Stimulated activated CD4-positive, alpha-beta T cell treated with anti-CD3 and anti-CD28 coated beads, Interleukin-4, amount 100 ng/mL, for 4 hours (primary cell): ENCODE results near the gene TNNI2.
"Not testable (repeated sequence)": the region's sequence is repeated elsewhere in the genome, so short reads cannot be mapped to it uniquely, and the experiment has no call there.

Experiments
- DNase-seq, 2 experiments: peaks; one replicate each; pipeline ENCODE4 v3.0.0-alpha.2; 2020

TNNI2 gene

DNA sequence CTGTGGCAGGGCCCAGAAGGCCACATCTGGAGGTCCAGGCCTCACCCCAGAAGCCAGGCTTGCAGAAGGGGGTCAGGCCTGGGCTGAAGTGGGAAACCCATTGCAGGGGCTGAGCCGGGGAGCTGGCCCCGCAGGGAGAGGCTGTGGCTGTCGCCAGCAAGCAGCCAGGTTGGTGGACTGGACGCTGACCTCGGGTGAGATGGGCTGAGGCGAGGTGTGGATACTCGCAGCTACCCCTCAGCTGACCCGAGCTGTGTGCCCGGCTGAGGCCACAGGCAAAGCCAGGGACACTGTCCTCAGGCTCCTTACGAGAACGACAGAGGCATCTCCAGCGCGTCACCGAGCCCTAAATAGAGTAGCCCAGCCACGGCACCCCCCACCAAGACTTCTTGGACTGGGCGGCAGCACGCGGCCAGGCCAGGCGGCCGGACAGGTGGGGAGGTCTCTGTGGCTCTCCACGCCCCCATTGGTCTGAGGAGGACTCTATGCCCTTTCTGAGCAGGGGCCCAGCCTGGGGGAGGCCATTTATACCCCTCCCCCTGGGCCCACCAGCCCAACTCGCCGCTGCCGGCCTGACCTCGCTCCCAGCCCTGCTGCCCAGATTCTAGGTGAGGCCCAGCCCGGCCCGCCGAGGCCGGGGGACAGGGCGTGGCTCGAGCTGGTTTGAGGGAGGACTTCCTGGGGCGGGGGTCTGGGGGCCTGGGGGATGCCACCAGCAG lies at the start of gene TNNI2:
TSS of gene TNNI2 (plus strand) at position 556 of the 719 bp plus-strand sequence. CDS start 716 bp downstream, outside the sequence.
- no peak for DNase-seq

DNA sequence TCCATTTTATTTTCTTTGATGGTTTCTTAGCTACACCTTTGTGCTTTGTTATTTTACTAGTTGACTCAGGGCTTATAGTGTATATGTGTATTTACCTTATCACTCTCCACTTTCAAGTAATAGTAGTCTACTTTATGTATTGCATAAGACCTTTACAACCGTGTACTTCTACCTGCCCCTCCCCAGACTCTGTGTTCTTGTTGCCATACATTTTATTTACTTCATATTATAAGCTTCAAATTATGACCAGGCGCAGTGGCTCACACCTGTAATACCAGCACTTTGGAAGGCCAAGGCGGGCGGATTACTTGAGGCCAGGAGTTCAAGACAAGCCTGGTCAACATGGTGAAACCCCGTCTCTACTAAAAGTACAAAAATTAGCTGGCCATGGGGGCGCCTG lies 46.9 kb upstream of the TNNI2 start:
- DNase-seq: no peak

DNA sequence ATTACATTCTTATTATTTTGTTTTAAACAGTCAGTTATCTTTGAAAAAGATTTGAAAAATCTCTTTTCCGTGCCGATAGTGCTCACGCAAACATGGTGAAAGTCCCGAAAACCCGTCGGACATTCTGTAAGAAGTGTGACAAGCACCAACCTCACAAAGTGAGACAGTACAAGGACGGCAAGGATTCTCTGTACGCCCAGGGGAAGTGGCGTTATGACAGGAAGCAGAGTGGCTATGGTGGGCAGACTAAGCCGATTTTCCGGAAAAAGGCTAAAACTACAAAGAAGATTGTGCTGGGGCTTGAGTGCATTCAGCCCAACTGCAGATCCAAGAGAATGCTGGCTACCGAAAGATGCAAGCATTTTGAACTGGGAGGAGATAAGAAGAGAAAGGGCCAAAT lies 46.3 kb upstream of the TNNI2 start:
- no peak for DNase-seq

DNA sequence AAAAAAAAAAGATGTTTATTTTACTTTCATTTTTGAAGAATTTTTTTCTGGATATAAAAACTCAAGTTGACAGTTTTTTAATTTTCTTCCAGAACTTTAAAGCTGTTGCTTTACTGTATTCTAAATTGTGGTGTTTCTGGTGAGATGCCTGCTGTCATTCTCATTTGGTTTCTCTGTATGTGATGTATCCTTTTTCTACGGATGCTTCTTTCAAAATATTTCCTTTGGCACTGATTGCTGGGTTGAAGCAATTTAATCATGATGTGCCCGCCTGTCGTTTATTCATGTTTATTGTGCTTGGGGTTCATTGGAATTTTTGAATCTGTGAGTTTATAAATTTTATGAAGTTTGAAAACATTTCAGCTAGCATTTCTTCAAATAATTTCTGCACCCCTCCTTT lies 45.7 kb upstream of the TNNI2 start:
- no peak for DNase-seq

DNA sequence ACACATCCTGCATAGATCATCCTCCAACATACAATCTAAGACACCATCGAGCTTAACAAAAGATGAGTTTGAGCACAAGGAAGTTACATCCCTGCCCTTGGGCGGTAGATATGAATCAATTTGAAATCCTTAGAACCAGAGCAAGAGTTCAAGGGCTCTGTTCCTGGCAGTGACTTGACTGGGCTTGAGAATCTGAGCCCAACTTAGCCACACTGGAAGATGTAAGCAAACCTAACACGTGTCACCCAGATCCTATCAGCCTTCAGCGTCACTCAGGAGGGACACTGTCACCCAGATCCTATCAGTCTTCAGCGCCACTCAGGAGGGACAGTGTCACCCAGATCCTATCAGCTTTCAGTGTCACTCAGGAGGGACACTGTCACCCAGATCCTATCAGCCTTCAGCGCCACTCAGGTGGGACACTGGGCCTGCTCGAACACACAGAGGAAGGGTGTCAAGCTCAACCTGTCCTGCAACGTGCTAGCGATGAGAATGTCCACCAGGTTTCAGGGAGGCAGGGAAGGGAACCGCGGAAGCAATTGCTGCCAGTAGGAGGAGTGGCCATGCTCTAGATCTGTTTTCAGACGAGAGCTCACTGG lies 42.3 kb upstream of the TNNI2 start:
- DNase-seq: no peak

DNA sequence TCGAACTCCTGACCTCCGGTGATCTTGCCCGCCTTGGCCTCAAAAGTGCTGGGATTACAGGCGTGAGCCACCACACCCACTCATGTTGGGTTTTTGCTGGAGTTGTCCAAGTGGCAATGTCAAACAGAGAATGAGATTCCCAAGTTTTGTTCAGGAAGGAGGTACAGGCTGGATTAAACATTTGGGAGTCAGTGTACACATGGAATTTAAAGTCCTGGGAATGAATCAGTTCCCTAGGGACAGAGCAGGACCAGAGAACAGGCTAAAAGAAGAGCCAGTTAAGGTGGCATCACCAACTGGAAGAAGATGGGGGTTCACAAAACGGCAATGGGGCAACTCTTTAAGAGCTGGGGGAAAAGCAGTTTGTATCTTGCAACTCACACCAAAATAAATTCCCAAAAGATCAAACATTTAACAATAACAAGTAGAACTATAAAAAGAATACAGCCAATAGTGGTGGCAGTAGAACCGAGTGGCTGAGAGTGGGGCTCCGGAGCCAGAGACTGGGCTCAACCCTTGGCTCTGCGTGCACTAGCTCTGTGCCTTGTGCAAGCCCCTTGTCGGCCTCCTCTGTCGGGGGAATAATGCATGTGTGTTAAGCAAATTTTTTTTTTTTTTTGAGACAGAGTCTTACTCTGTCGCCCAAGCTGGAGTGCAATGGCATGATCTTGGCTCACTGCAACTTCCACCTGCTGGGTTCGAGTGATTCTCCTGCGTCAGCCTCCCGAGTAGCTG lies 41.2 kb upstream of the TNNI2 start:
- DNase-seq: no peak

DNA sequence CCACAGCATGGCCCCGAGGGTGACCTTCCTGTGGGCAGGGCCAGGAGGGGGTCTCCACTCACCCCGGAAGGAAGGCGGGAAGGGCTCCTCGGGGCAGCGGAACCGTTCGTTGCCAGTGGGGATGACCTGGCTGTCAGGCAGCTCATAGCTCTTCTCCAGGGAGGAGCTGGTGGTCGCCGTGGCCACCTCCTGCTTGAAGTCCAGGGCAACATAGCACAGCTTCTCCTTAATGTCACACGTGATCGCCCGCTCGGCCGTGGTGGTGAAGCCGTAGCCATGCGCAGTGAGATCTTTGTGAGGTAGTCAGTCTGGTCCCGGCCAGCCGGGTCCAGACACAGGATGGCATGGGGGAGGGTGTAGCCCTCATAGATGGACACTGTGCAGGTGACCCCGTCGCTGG lies 35.5 kb upstream of the TNNI2 start:
- DNase-seq: no peak

DNA sequence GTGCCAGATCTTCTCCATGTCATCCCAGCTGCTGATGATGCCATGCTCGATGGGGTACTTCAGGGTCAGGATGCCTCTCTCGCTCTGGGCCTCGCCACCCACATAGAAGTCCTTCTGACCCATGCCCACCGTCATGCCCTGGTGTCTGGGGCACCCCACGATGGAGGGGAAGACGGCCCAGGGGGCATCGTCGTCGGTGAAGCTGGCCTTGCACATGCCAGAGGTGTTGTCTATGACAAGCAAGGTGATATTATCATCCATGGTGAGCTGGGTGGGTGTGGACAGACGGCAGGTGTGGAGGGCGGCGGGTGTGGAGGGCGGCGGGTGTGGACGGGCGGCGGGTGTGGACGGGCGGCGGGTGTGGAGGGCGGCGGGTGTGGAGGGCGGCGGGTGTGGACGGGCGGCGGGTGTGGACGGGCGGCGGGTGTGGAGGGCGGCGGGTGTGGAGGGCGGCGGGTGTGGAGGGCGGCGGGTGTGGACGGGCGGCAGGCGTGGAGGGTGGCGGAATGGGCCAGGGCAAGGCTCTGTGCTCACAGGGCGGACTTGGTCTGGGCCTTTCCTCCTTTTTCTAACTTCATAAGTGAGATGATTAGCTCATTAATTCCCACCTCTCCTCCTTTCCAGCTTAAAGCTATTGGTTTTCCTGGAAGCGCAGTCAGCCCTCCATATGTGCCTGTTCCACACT lies 34.8 kb upstream of the TNNI2 start:
- not testable (repeated sequence) for DNase-seq

DNA sequence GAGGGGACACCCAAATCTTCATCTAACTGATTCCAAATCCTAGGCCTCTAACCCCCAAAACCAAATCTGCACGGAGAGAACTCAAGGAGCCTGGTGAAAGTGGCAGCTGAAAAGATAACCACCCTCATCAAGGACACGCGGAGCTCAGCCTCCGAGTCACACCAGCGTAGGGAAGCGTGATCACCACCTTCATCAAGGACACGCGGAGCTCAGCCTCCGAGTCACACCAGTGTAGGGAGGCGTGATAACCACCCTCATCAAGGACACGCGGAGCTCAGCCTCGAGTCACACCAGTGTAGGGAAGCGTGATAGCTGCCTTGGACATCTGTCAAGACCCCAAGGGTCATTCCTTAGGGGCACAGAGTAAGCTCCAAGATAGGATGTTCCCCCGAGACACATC lies 33.3 kb upstream of the TNNI2 start:
- no peak for DNase-seq

DNA sequence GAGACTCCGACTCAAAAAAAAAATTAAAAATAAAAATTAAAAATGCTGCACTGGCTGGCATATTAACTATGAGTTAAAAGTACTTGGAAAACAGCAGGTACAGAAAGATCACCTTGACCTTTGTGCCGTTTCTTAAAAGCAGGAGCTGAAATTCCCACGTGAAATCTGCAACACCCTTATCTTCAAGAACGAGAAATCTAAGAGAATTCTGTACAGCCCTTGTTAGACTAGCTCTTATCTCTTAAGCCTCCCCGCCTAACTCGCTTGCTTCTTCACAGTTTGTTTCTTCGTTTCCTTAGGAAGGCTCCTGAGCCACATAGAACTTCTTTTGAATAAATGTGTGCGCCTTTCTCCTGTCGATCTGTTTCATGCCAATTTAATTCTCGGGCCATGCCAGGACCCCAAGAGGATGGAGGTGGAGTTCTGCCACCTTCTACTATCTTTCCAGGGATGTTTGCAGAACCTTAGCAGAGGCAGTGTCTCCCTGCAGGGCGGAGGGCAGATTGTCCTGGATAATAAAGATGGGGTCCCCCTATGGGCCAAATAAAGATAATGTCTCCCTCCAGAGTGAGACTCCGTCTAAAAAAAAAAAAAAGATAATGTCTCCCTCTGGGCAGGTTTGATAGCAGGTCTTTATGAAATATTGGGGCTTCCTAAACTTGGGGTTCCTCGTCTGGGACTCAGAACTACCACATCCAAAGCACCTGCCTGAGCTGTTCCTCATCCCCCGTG lies 31.4 kb upstream of the TNNI2 start:
- no peak for DNase-seq

DNA sequence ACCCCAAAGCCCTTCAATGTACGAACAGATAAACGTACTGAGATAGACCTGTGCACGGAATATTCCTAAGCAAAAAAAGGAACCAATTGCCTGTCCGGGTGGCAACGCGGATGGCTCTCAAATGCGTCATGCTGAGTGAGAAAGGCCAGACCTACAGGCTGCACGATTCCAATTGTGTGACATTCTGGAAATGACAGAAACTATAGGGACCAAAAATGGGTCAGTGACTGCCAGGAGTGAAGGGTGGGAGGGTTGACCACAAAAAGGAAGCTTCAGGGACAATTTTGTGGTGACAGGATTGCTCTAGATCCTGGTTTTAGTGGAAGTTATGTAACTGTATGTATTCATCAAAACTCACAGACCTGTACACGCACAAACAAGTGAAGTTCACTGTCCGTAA lies 28.0 kb upstream of the TNNI2 start:
- no peak for DNase-seq

DNA sequence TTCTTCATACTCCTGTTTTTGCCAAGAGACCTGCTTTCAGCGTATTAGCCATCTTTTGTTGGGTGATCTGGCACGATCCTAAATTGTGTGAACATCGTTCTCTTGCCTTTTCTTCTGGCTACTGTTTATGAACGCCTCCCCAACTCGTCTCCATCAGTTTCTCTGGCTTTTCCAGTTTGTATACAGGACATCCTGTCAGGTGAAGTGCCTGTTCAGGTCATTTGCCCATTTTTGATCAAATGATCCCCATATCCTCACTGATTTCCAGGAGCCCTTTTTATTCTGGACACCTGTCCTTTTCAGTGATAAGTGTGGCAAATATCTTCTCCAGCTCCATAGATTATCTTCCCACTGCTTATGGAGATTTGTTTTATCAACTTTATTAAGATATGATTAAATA lies 26.5 kb upstream of the TNNI2 start:
- DNase-seq: no peak

DNA sequence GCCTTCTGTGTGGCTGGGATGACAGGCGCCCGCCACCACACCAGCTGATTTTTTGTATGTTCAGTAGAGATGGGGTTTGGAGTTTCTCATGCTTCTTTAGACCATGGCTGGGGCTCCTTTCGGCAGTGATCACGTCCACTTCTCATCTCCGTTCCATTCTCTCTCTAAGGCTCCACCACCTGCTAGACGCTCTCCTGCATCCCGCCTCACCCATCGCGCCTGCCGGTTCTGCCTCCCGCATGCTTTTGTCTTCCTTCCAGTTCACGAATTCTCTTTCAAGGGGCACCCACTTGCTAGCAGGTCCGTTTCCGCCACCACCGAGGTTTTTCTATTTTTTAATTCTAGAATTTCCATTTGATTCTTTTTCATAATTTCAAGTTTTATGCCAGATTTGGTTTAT lies 26.0 kb upstream of the TNNI2 start:
- DNase-seq: no peak

DNA sequence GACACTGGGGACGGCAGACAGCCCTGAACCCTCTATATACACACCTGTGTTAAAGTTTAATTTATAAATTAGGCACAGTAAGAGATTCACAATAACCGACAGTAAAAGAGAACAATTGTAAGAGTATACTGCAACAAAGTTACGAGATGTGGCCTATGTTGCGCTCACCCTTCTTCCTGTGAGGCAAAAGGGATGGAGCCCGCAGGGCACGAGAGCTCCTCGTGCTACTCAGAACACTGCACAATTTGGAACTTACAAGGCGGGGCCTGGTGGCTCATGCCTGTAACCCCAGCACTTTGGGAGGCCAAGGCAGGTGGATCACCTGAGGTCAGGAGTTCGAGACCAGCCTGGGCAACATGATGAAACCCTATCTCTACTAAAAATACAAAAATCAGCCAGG lies 25.4 kb upstream of the TNNI2 start:
- not testable (repeated sequence) for DNase-seq

DNA sequence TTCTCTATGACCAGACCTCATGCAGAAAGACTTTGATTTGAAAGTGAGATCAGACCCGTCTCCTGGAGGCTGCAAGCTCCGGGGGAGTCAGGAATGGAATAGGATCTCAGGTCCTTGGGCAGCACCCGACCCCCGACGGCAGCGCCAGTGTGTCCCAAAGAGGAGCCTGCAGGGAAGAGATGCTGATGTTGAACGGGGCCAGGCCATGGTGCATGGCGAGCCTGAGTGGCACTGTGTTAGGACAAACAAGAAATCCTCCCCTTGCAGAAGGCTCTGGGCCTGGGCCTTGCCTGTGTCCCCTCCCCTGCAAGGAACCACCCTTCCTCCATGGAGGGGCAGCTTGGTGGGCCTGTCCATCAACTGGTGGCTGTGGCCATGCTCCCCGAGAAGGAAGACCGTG lies 24.1 kb upstream of the TNNI2 start:
- DNase-seq: no peak

DNA sequence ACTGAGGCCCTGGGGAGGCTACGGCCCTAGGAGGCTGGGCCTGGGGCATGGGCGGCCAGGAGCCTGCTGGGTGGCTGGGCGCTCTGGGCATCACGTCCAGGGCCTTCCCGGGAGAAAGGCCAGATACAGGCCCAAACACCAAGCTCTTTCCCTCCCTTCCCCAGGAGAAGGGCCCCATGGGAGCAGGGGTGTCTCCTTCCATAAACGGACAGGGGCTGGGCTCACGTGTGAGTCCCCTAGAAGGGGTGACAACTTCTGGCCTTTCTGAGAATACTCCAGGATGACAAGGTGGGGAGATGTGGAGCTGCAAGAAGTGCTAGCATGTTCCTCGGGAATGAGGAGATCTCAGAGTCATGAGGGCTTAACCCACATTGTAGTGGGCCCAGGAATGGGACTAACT lies 23.5 kb upstream of the TNNI2 start:
- no peak for DNase-seq

DNA sequence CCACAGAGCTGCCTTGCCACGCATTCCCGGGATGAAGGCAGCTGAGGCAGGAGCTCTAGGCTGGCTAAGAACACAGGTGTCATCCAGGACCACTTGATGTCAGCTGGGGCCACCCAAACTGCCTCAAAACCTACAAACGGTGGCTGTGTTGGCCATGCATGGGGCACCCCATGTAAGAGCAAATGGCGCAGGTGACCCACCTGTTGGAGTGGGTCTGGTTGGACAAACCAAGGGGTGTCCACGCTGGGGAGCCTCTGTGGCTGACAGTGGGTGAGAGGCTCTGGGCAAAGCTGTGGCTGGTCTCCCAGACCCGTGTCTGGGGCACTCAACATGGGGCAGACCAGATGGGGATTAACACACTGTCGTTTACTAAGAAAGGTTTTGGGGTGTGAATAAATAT lies 23.0 kb upstream of the TNNI2 start:
- DNase-seq: no peak

DNA sequence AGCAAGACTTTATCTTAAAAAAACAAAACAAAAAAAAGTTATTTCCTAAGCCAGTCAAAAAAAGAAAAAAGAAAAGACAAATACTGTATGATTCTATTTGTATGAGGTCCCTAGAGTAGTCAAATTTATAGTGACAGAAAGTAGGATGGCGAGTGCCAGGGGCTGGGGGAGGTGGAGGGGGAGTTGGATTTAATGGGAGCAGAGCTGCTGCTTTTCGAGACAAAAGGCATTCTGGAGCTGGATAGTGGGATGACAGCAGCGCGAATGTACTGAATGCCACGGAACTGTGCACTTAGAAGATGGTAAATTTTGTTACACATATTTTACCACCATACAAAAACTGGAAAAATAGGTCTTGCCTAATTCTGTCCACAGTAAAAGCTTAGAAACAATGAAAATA lies 21.8 kb upstream of the TNNI2 start:
- no peak for DNase-seq

DNA sequence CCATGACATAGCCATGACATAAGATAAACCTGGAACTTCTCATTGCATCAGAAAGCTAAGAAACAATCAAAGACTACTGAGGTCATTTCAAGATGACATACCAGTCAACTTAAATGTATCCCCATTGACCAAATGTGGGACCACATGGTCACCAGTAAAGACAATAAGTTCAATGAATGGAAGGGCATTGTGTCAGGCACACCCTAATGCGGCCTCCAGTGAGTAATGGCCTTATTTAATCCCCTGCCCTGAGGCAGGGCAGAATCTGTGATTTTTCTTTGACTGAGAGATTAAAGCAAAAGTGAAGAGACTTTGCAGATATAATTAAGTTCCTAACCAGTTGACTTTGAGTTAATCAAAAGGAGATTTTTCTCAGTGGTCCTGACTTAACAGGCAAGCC lies 21.3 kb upstream of the TNNI2 start:
- no peak for DNase-seq

DNA sequence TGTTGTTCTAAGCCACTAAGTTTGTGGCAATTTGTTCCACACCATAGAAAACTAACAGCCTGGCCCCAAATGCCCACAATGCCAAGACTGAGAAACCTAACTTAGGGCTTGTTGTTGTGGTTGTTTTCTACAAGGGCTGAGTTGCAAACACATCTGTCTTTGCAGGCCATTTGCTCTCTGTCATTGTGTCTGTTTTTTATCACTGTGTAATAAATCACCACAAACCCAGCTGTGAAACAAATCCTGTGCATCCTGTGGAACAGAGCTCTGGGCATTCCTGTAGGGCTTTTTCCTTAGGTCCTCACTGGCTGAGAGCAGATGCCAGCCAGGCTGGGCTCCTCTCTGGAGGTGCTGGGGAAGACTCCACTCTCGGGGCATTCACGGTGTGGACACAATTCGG lies 19.7 kb upstream of the TNNI2 start:
- no peak for DNase-seq

DNA sequence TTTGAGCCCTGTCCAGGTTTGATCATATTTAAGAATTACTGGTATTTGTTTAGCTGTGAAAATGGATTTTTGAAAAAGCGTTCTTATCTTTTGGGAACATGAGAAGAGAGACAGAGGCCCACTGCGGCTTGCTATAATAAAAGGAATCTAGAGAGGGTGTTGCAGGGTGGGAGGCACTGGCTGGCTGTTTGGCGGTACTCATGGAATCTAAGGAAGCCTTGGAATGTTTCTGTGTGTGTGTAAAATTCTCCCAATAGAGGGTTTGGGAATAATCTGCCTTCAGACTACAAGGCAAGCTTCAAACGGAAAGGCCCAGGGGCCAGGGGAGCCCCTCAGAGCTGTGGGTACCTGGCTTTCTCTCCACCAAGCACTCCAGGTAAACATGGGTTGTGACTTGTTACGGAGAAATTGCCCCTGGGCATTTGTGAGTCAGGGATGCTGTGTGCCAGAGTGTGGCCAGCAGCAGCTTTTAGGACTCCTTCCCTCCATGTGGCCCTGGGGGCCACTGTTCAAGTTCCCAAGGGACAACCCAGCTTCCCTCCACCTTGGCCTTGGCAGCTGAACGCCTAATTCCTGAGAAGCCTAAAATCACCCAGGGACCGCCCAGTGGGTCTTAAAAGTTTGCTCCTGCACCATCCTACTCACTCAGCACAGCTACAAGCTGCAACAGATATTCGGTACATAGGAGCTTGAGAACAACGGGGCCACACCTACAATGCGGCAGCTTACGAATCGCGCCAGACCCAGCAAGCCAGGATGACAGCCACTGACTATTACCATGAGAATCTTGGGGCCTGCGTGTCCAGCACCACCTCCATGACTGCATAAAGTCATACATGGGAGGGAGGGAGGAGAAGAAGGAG lies 18.1 kb upstream of the TNNI2 start:
- DNase-seq: no peak

DNA sequence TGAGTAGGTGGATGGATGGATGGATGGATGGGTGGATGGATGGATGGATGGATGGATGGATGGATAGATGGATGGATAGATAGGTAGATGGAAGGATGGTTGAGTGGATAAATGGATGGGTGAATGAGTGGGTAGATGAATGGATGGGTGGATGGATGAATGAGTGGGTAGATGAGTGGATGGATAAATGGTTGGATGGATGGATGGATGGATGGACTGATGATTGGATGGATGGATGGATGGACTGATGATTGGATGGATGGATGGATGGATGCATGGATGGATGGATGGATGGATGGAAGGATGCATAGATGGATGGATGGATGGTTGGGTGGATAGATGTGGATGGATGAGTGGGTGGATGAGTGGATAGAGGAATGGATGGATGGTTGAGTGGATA lies 17.2 kb upstream of the TNNI2 start:
- DNase-seq: no peak
